Stimulated activated effector memory CD8-positive, alpha-beta T cell treated with anti-CD3 and anti-CD28 coated beads, Interleukin-12 subunit alpha, Interleukin-12 subunit beta, amount 100 ng/mL, for 72 hours (primary cell): ENCODE measurements around the gene OLIG2.

Experiments
- ATAC-seq: fragments of 150-1000 bp; cut with Tn5 transposase; 2 replicates; pipeline ENCODE4 v1.10.0; 2021
- DNase-seq, 2 donors: peaks; one replicate each; pipeline ENCODE4 v3.0.0; 2021 to 2022; ENCODE audit warnings: low spot score in 2 of 2
- H3K27ac Mint-ChIP-seq: one replicate; pipeline ENCODE4 v1.8.0; 2022; ENCODE audit warnings: mild to moderate bottlenecking, mixed read lengths
- H3K36me3 Mint-ChIP-seq: one replicate; pipeline ENCODE4 v1.8.0; 2022; ENCODE audit warnings: mild to moderate bottlenecking, mixed read lengths
- H3K4me1 Mint-ChIP-seq: one replicate; pipeline ENCODE4 v1.8.0; 2022; ENCODE audit warnings: mixed read lengths
- H3K4me3 Mint-ChIP-seq: one replicate; pipeline ENCODE4 v1.8.0; 2022; ENCODE audit warnings: mild to moderate bottlenecking, mixed read lengths
- H3K9me3 Mint-ChIP-seq: one replicate; pipeline ENCODE4 v1.8.0; 2022; ENCODE audit warnings: mixed read lengths

OLIG2 gene

GRCh38 chr21:33013626-33014025, 12.1 kb upstream of the OLIG2 start:
- H3K36me3 Mint-ChIP-seq, result no peaks in the 10 kb centered on the region
- DNase-seq (no peak), ATAC-seq (no peak)
- no peaks in the 10 kb centered on the region for H3K9me3 Mint-ChIP-seq
- H3K27ac Mint-ChIP-seq, result no peak overlapping the region
- no peak overlapping the region for H3K4me3 Mint-ChIP-seq
- H3K4me1 Mint-ChIP-seq, result peaks cover under 1% of the 10 kb centered on the region

- H3K36me3 Mint-ChIP-seq, result no peaks in the 10 kb centered on the region
- H3K9me3 Mint-ChIP-seq, result no peaks in the 10 kb centered on the region
- no peak overlapping the region for H3K4me3 Mint-ChIP-seq
- no peak for ATAC-seq
- DNase-seq, result no peak
- peaks cover 7% of the 10 kb centered on the region for H3K4me1 Mint-ChIP-seq
- H3K27ac Mint-ChIP-seq, result no peak overlapping the region
Observed at GRCh38 chr21:33014331-33014730, 11.4 kb upstream of the OLIG2 start.

GRCh38 chr21:33015096-33015495, 10.6 kb upstream of the OLIG2 start:
- Mint-ChIP-seq H3K36me3 (no peaks in the 10 kb centered on the region), H3K4me3 (no peak overlapping the region), H3K27ac (no peak overlapping the region), H3K9me3 (no peaks in the 10 kb centered on the region), H3K4me1 (peaks cover 12% of the 10 kb centered on the region)
- ATAC-seq (no peak), DNase-seq (no peak)

- DNase-seq, result no peak
- Mint-ChIP-seq H3K4me1 (peaks cover 19% of the 10 kb centered on the region), H3K4me3 (no peak overlapping the region), H3K36me3 (no peaks in the 10 kb centered on the region), H3K9me3 (no peaks in the 10 kb centered on the region), H3K27ac (no peak overlapping the region)
- ATAC-seq, result no peak
Observed at GRCh38 chr21:33015756-33016155, 10.0 kb upstream of the OLIG2 start.

- peak overlapping the region; percentile 36 for H3K4me3 Mint-ChIP-seq
Observed at GRCh38 chr21:33018707-33019465, 6.8 kb upstream of the OLIG2 start.

GRCh38 chr21:33019516-33019884, 6.2 kb upstream of the OLIG2 start:
- Mint-ChIP-seq H3K36me3 (no peaks in the 10 kb centered on the region), H3K4me1 (peaks cover 45% of the 10 kb centered on the region), H3K9me3 (no peaks in the 10 kb centered on the region), H3K4me3 (peak overlapping the region; percentile 36), H3K27ac (no peak overlapping the region)
- no peak for ATAC-seq
- no peak for DNase-seq

More at GRCh38 chr21:33018707-33019465, 6.8 kb upstream of the OLIG2 start:
- H3K36me3 Mint-ChIP-seq, result no peaks in the 10 kb centered on the region
- ATAC-seq (no peak), DNase-seq (no peak)
- peaks cover 39% of the 10 kb centered on the region for H3K4me1 Mint-ChIP-seq
- H3K9me3 Mint-ChIP-seq, result no peaks in the 10 kb centered on the region
- H3K27ac Mint-ChIP-seq, result no peak overlapping the region

- Mint-ChIP-seq H3K36me3 (no peaks in the 10 kb centered on the region), H3K4me3 (peak overlapping the region; percentile 36), H3K9me3 (no peaks in the 10 kb centered on the region), H3K4me1 (peaks cover 46% of the 10 kb centered on the region), H3K27ac (no peak overlapping the region)
- peak; percentile 46 for ATAC-seq
- no peak for DNase-seq
Observed at GRCh38 chr21:33019885-33020557, 5.7 kb upstream of the OLIG2 start.

- H3K36me3 Mint-ChIP-seq, result no peaks in the 10 kb centered on the region
- H3K9me3 Mint-ChIP-seq, result no peaks in the 10 kb centered on the region
- peaks cover 46% of the 10 kb centered on the region for H3K4me1 Mint-ChIP-seq
- no peak overlapping the region for H3K27ac Mint-ChIP-seq
- peak overlapping the region; percentile 36 for H3K4me3 Mint-ChIP-seq
- DNase-seq, result no peak
- ATAC-seq, result peak; percentile 12
Observed at GRCh38 chr21:33020558-33021100, 5.1 kb upstream of the OLIG2 start.

- H3K9me3 Mint-ChIP-seq, result no peaks in the 10 kb centered on the region
- peaks cover 5% of the 10 kb centered on the region for H3K36me3 Mint-ChIP-seq
- no peak overlapping the region for H3K27ac Mint-ChIP-seq
- no peak for ATAC-seq
- peaks cover 51% of the 10 kb centered on the region for H3K4me1 Mint-ChIP-seq
- no peak overlapping the region for H3K4me3 Mint-ChIP-seq
- DNase-seq, result no peak
Observed at GRCh38 chr21:33021150-33021549, 4.6 kb upstream of the OLIG2 start.

- no peak for ATAC-seq
- H3K4me1 Mint-ChIP-seq, result peaks cover 57% of the 10 kb centered on the region
- H3K36me3 Mint-ChIP-seq, result peaks cover 10% of the 10 kb centered on the region
- H3K4me3 Mint-ChIP-seq, result no peak overlapping the region
- H3K9me3 Mint-ChIP-seq, result no peaks in the 10 kb centered on the region
- no peak for DNase-seq
- H3K27ac Mint-ChIP-seq, result no peak overlapping the region
Observed at GRCh38 chr21:33021667-33022066, 4.1 kb upstream of the OLIG2 start.

- Mint-ChIP-seq H3K36me3 (peaks cover 13% of the 10 kb centered on the region), H3K4me3 (peak overlapping the region; percentile 17), H3K4me1 (peaks cover 62% of the 10 kb centered on the region), H3K9me3 (no peaks in the 10 kb centered on the region), H3K27ac (no peak overlapping the region)
- no peak for ATAC-seq
- DNase-seq, result no peak
Observed at GRCh38 chr21:33022489-33022827, 3.3 kb upstream of the OLIG2 start.

- no peaks in the 10 kb centered on the region for H3K9me3 Mint-ChIP-seq
- H3K4me3 Mint-ChIP-seq, result peak overlapping the region; percentile 42
- H3K27ac Mint-ChIP-seq, result no peak overlapping the region
- H3K4me1 Mint-ChIP-seq, result peaks cover 63% of the 10 kb centered on the region
- peaks cover 13% of the 10 kb centered on the region for H3K36me3 Mint-ChIP-seq
- DNase-seq (no peak), ATAC-seq (no peak)
Observed at GRCh38 chr21:33022828-33023573, 2.7 kb upstream of the OLIG2 start.

- H3K4me3 Mint-ChIP-seq, result peak overlapping the region; percentile 42
- no peak for DNase-seq
- no peak overlapping the region for H3K27ac Mint-ChIP-seq
- H3K36me3 Mint-ChIP-seq, result peaks cover 13% of the 10 kb centered on the region
- no peaks in the 10 kb centered on the region for H3K9me3 Mint-ChIP-seq
- peaks cover 68% of the 10 kb centered on the region for H3K4me1 Mint-ChIP-seq
- ATAC-seq, result no peak
Observed at GRCh38 chr21:33023574-33024200, 2.0 kb upstream of the OLIG2 start.

GRCh38 chr21:33024201-33025103, 1.3 kb upstream of the OLIG2 start:
- peaks cover 13% of the 10 kb centered on the region for H3K36me3 Mint-ChIP-seq
- peak overlapping the region; percentile 42 for H3K4me3 Mint-ChIP-seq
- DNase-seq, result no peak
- ATAC-seq, result no peak
- no peaks in the 10 kb centered on the region for H3K9me3 Mint-ChIP-seq
- peaks cover 68% of the 10 kb centered on the region for H3K4me1 Mint-ChIP-seq
- H3K27ac Mint-ChIP-seq, result no peak overlapping the region
